Parathyroid adenoma (tissue), 2 donors: ENCODE data around the gene ACSL1.

Experiments used
- H2AFZ ChIP-seq: fragments of 300-600 bp; sonication (generic); one replicate; pipeline ENCODE4 v1.7.0; 2017; ENCODE audit warnings: antibody characterized with exemption, mild to moderate bottlenecking
- H3K27ac ChIP-seq: fragments of 300-600 bp; sonication (generic); one replicate; pipeline ENCODE4 v1.7.0; 2017
- H3K27me3 ChIP-seq: fragments of 300-600 bp; sonication (generic); one replicate; pipeline ENCODE4 v1.7.0; 2017; ENCODE audit warnings: low read length; ENCODE audit not compliant: control insufficient read depth, insufficient read depth
- H3K36me3 ChIP-seq: fragments of 300-600 bp; sonication (generic); one replicate; pipeline ENCODE4 v1.7.0; 2017; ENCODE audit warnings: low read length; ENCODE audit not compliant: control insufficient read depth, insufficient read depth
- H3K4me1 ChIP-seq: fragments of 300-600 bp; sonication (generic); one replicate; pipeline ENCODE4 v1.7.0; 2017; ENCODE audit warnings: control low read depth
- H3K4me2 ChIP-seq: fragments of 300-600 bp; sonication (generic); one replicate; pipeline ENCODE4 v1.7.0; 2017; ENCODE audit warnings: low read length
- H3K4me3 ChIP-seq: fragments of 300-600 bp; sonication (generic); one replicate; pipeline ENCODE4 v1.7.0; 2017; ENCODE audit warnings: low read depth, low read length
- H3K79me2 ChIP-seq: fragments of 300-600 bp; sonication (generic); one replicate; pipeline ENCODE4 v1.7.0; 2017; ENCODE audit warnings: control low read depth
- H3K9ac ChIP-seq: fragments of 300-600 bp; sonication (generic); one replicate; pipeline ENCODE4 v1.7.0; 2017; ENCODE audit warnings: mild to moderate bottlenecking
- H3K9me3 ChIP-seq: fragments of 300-600 bp; sonication (generic); one replicate; pipeline ENCODE4 v1.7.0; 2017; ENCODE audit warnings: low read length; ENCODE audit not compliant: control insufficient read depth
- CTCF ChIP-seq: fragments of 300-600 bp; sonication (generic); IDR thresholded peaks from one replicate; pipeline ENCODE4 v1.7.0; 2017; ENCODE audit warnings: antibody characterized with exemption, mild to moderate bottlenecking
- donor health status: primary hyperparathyroidism.

Gene ACSL1

GRCh38 chr4:184762100-184762499 lies 63.7 kb downstream of the ACSL1 start:
- no peak overlapping the region for H3K9ac ChIP-seq
- no peak overlapping the region for H3K27ac ChIP-seq
- no peaks in the 10 kb centered on the region for H3K36me3 ChIP-seq
- no peaks in the 10 kb centered on the region for H3K79me2 ChIP-seq
- no peaks in the 10 kb centered on the region for H3K27me3 ChIP-seq
- no peak for TF ChIP-seq CTCF
- no peaks in the 10 kb centered on the region for H3K4me1 ChIP-seq
- H3K4me2 ChIP-seq, result no peak overlapping the region
- no peak overlapping the region for H3K4me3 ChIP-seq
- no peaks in the 10 kb centered on the region for H3K9me3 ChIP-seq
- H2AFZ ChIP-seq, result no peak overlapping the region

GRCh38 chr4:184760681-184761080 lies 65.1 kb downstream of the ACSL1 start:
- H3K27me3 ChIP-seq, result no peaks in the 10 kb centered on the region
- no peak overlapping the region for H3K27ac ChIP-seq
- no peaks in the 10 kb centered on the region for H3K79me2 ChIP-seq
- H3K4me1 ChIP-seq, result no peaks in the 10 kb centered on the region
- no peak overlapping the region for H3K4me3 ChIP-seq
- no peak for TF ChIP-seq CTCF
- H3K9me3 ChIP-seq, result no peaks in the 10 kb centered on the region
- H3K36me3 ChIP-seq, result no peaks in the 10 kb centered on the region
- no peak overlapping the region for H3K4me2 ChIP-seq
- H3K9ac ChIP-seq, result no peak overlapping the region
- H2AFZ ChIP-seq, result no peak overlapping the region

GRCh38 chr4:184757810-184758209 lies 68.0 kb downstream of the ACSL1 start:
- Histone ChIP-seq H2AFZ (no peak overlapping the region), H3K9ac (no peak overlapping the region), H3K4me2 (no peak overlapping the region), H3K36me3 (no peaks in the 10 kb centered on the region), H3K79me2 (no peaks in the 10 kb centered on the region), H3K9me3 (no peaks in the 10 kb centered on the region), H3K4me3 (no peak overlapping the region), H3K27ac (no peak overlapping the region), H3K4me1 (no peaks in the 10 kb centered on the region), H3K27me3 (no peaks in the 10 kb centered on the region)
- TF ChIP-seq CTCF, result no peak

GRCh38 chr4:184756399-184756798 lies 69.4 kb downstream of the ACSL1 start:
- Histone ChIP-seq H3K4me3 (no peak overlapping the region), H3K27me3 (no peaks in the 10 kb centered on the region), H3K9me3 (no peaks in the 10 kb centered on the region), H3K36me3 (no peaks in the 10 kb centered on the region), H3K4me2 (no peak overlapping the region), H3K27ac (no peak overlapping the region), H3K9ac (no peak overlapping the region), H3K4me1 (no peaks in the 10 kb centered on the region), H3K79me2 (no peaks in the 10 kb centered on the region), H2AFZ (no peak overlapping the region)
- no peak for TF ChIP-seq CTCF

- no peak overlapping the region for H3K4me2 ChIP-seq
- H3K27me3 ChIP-seq, result no peaks in the 10 kb centered on the region
- no peak overlapping the region for H3K9ac ChIP-seq
- H3K79me2 ChIP-seq, result no peaks in the 10 kb centered on the region
- H2AFZ ChIP-seq, result no peak overlapping the region
- H3K4me3 ChIP-seq, result no peak overlapping the region
- H3K9me3 ChIP-seq, result no peaks in the 10 kb centered on the region
- no peaks in the 10 kb centered on the region for H3K36me3 ChIP-seq
- H3K4me1 ChIP-seq, result no peaks in the 10 kb centered on the region
- no peak overlapping the region for H3K27ac ChIP-seq
- no peak for TF ChIP-seq CTCF
Observed at GRCh38 chr4:184755278-184755677, 70.5 kb downstream of the ACSL1 start.
